ENCODE results near the gene GH1.
"Not testable (repeated sequence)": the region's sequence is repeated elsewhere in the genome, so short reads cannot be mapped to it uniquely, and the experiment has no call there.

DNA sequence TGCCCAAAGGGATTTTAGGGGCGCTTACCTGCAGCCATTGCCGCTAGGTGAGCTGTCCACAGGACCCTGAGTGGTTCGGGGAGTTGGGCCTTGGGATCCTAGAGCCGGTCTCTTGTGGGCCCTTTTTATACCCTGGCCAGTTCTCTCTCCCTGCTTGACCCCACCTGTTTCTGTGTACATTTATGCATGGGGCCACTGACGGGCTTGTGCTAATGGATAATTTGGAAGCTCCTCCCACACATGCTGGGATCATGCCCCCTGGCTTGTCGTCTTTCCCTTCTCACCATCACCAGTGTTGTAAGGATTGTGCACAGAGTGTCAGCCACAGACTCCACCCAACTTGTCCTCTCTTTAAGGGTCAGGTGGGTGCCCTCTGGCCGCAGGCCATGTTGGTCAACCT, 45.1 kb downstream of the GH1 start, which contains the start of gene CSH2:
- TF ChIP-seq, protein P1, sequence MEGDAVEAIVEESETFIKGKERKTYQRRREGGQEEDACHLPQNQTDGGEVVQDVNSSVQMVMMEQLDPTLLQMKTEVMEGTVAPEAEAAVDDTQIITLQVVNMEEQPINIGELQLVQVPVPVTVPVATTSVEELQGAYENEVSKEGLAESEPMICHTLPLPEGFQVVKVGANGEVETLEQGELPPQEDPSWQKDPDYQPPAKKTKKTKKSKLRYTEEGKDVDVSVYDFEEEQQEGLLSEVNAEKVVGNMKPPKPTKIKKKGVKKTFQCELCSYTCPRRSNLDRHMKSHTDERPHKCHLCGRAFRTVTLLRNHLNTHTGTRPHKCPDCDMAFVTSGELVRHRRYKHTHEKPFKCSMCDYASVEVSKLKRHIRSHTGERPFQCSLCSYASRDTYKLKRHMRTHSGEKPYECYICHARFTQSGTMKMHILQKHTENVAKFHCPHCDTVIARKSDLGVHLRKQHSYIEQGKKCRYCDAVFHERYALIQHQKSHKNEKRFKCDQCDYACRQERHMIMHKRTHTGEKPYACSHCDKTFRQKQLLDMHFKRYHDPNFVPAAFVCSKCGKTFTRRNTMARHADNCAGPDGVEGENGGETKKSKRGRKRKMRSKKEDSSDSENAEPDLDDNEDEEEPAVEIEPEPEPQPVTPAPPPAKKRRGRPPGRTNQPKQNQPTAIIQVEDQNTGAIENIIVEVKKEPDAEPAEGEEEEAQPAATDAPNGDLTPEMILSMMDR (conservative IDR thresholded peaks at IDR 0.05), result not testable (repeated sequence)
- not testable (repeated sequence) for TF ChIP-seq ZFX (IDR thresholded peaks at IDR 0.05)
